C1 segment of cervical spinal cord (tissue), 14 donors: ENCODE data around the gene ETV5.
"Not testable (repeated sequence)": the region's sequence is repeated elsewhere in the genome, so short reads cannot be mapped to it uniquely, and the experiment has no call there.

Experiments used
- DNase-seq, 14 donors: peaks; one replicate each; lab custom pipeline; 2025; lab: John Stamatoyannopoulos, UW

The ETV5 gene

GRCh38 chr3:186069199-186069598 lies 39.7 kb downstream of the ETV5 start:
- DNase-seq = no peak

- DNase-seq = no peak
Observed at GRCh38 chr3:186068243-186068552, 40.7 kb downstream of the ETV5 start.

GRCh38 chr3:186067360-186068242 lies 41.3 kb downstream of the ETV5 start:
- no peak for DNase-seq

GRCh38 chr3:186060222-186060621 lies 48.7 kb downstream of the ETV5 start:
- DNase-seq = no peak

GRCh38 chr3:186059192-186059591 lies 49.7 kb downstream of the ETV5 start:
- no peak for DNase-seq

GRCh38 chr3:186058225-186058624 lies 50.7 kb downstream of the ETV5 start:
- DNase-seq = no peak

- DNase-seq = no peak
Observed at GRCh38 chr3:186057594-186057993, 51.3 kb downstream of the ETV5 start.

- DNase-seq = no peak
Observed at GRCh38 chr3:186054792-186055352, 54.0 kb downstream of the ETV5 start.

GRCh38 chr3:186053954-186054791 lies 54.7 kb downstream of the ETV5 start:
- peak in 1 of 14 donors; percentile 23 for DNase-seq

- no peak for DNase-seq
Observed at GRCh38 chr3:186052096-186052840, 56.6 kb downstream of the ETV5 start.

GRCh38 chr3:186049001-186049400 lies 59.9 kb downstream of the ETV5 start:
- DNase-seq = no peak

- DNase-seq = no peak
Observed at GRCh38 chr3:186048119-186048518, 60.8 kb downstream of the ETV5 start.

- DNase-seq = no peak
Observed at GRCh38 chr3:186046838-186047237, 62.1 kb downstream of the ETV5 start.

- peak in 13 of 14 donors; percentile 12 to 77 (median 65) for DNase-seq
Observed at GRCh38 chr3:186044968-186045367, 63.9 kb downstream of the ETV5 start.

- peak in 3 of 14 donors; percentile 44 to 59 (median 59) for DNase-seq
Observed at GRCh38 chr3:186044427-186044826, 64.5 kb downstream of the ETV5 start.

GRCh38 chr3:186042521-186043202 lies 66.2 kb downstream of the ETV5 start:
- no peak for DNase-seq

- DNase-seq = no peak
Observed at GRCh38 chr3:186042036-186042435, 66.9 kb downstream of the ETV5 start.

- DNase-seq = no peak
Observed at GRCh38 chr3:186038360-186038759, 70.5 kb downstream of the ETV5 start.

- DNase-seq = no peak
Observed at GRCh38 chr3:186035277-186035676, 73.6 kb downstream of the ETV5 start.

GRCh38 chr3:186032321-186032720 lies 76.6 kb downstream of the ETV5 start:
- no peak for DNase-seq

- DNase-seq = not testable (repeated sequence)
Observed at GRCh38 chr3:186025993-186026392, 82.9 kb downstream of the ETV5 start.
